PFSK-1 (cell line): ENCODE data around the gene TNIP2.

Experiments used
- FOXP2 ChIP-seq: optimal IDR thresholded peaks from 2 replicates; pipeline ENCODE3; 2011; ENCODE audit warnings: borderline replicate concordance, control low read depth, inconsistent platforms; ENCODE audit not compliant: insufficient read depth; ENCODE audit errors: extremely low read length, extremely low read depth
- POLR2AphosphoS5 ChIP-seq: IDR thresholded peaks from 2 replicates; pipeline ENCODE4 v1.6.1; 2012; ENCODE audit warnings: low read depth, mild to moderate bottlenecking, control low read depth, low read length, moderate library complexity
- SIN3A ChIP-seq: IDR thresholded peaks from 2 replicates; pipeline ENCODE4 v1.6.1; 2012; ENCODE audit warnings: mild to moderate bottlenecking, low read length, moderate library complexity, borderline replicate concordance; ENCODE audit not compliant: insufficient read depth
- TAF1 ChIP-seq: IDR thresholded peaks from 2 replicates; pipeline ENCODE4 v1.6.1; 2012; ENCODE audit warnings: low read length, control low read depth, borderline replicate concordance; ENCODE audit not compliant: insufficient read depth
- TF ChIP-seq, protein P1 (sequence below), 2 experiments: IDR thresholded peaks; 2 replicates each; pipeline versions ENCODE4 v1.6.1 to v1.8.0; 2011 to 2012; ENCODE audit warnings: low read depth in 2 of 2, low read length in 2 of 2, control low read depth in 1 of 2, inconsistent platforms in 1 of 2, mild to moderate bottlenecking in 1 of 2, moderate library complexity in 1 of 2; ENCODE audit not compliant: insufficient read depth in 1 of 2

Gene TNIP2

DNA sequence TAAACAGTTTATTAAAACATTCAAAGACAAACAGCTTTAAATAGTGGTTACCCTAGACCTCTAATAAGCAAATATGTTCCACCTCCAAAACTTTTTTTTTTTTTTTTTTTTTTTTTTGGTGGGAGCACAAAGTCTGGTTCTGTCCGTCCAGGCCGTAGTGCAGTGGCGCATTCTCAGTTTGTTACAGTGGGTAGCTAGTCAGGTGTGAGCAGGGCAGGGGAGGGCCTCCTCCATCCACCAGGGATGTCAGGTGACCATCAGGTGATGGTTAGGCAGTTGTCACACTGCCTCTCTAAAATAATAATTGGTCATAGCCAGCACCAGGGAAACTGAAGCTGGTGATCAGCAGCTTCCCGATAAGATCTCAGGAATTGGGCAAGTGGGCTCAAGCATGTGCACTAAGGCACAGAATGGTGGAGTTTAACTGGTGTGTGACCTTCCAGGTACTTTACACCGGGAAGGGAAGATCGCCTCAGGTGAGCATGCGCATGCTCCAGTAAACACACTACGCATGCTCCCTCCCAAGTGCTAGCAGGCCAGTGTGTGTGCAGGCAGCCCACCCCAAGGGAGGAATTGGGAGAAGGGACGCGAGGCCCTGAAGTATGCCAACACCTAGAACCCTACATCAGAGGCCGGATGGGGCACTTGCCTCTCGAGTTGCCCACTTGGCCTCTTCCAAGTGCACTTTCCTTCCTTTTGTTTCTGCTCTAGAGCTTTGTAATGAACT is 27.2 kb downstream of the TNIP2 start:
- TF ChIP-seq POLR2AphosphoS5: no peak
- TF ChIP-seq, protein P1, sequence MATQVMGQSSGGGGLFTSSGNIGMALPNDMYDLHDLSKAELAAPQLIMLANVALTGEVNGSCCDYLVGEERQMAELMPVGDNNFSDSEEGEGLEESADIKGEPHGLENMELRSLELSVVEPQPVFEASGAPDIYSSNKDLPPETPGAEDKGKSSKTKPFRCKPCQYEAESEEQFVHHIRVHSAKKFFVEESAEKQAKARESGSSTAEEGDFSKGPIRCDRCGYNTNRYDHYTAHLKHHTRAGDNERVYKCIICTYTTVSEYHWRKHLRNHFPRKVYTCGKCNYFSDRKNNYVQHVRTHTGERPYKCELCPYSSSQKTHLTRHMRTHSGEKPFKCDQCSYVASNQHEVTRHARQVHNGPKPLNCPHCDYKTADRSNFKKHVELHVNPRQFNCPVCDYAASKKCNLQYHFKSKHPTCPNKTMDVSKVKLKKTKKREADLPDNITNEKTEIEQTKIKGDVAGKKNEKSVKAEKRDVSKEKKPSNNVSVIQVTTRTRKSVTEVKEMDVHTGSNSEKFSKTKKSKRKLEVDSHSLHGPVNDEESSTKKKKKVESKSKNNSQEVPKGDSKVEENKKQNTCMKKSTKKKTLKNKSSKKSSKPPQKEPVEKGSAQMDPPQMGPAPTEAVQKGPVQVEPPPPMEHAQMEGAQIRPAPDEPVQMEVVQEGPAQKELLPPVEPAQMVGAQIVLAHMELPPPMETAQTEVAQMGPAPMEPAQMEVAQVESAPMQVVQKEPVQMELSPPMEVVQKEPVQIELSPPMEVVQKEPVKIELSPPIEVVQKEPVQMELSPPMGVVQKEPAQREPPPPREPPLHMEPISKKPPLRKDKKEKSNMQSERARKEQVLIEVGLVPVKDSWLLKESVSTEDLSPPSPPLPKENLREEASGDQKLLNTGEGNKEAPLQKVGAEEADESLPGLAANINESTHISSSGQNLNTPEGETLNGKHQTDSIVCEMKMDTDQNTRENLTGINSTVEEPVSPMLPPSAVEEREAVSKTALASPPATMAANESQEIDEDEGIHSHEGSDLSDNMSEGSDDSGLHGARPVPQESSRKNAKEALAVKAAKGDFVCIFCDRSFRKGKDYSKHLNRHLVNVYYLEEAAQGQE (IDR thresholded peaks at IDR 0.05; ENCODE audit: insufficient read depth in 1 of 2, low read depth in 2 of 2, low read length in 2 of 2): no peak
- no peak for TF ChIP-seq TAF1
- no peak for TF ChIP-seq FOXP2

DNA sequence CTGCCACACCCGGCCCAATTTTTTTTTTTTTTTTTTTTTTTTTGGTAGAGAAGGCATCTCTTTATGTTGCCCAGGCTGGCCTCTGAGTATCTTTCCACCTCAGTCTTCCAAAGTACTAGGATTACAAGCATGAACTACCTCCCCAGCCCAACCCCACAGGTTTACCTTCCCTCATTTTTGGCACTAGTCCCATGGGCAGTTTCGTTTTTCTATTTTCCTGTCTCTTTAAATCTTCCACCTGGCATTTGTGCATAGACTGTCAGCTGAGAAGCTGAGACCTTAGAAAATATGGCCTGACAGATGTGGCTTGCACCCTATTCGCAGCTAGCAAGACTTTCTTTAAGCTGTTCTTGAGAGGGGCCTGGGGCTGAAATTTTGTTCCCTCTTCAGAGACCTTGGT is 27.9 kb downstream of the TNIP2 start:
- no peak for TF ChIP-seq FOXP2
- no peak for TF ChIP-seq POLR2AphosphoS5
- TF ChIP-seq, protein P1 (IDR thresholded peaks at IDR 0.05; ENCODE audit: insufficient read depth in 1 of 2, low read depth in 2 of 2, low read length in 2 of 2): no peak
- TF ChIP-seq TAF1: no peak
- TF ChIP-seq SIN3A: no peak

DNA sequence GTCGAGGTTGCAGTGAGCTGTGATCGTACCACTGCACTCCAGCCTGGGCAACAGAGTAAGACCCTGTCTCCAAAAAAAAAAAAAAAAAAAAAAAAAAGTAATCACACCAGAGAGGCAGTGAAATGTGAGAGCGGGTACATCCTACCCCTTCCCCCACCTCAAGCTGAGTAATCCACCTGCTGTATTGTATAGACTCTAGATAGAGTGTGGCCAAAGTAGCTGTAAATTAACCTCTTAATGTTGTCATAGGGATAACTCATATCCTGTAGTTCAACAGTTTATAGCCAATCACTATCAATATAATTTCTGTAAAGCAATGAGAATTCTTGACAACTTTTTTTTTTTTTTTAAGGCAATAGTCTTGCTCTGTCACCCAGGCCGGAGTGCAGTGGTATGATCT is 30.8 kb downstream of the TNIP2 start:
- TF ChIP-seq POLR2AphosphoS5 (no peak), TAF1 (no peak), SIN3A (no peak), FOXP2 (no peak)
- TF ChIP-seq, protein P1 (IDR thresholded peaks at IDR 0.05; ENCODE audit: insufficient read depth in 1 of 2, low read depth in 2 of 2, low read length in 2 of 2): no peak

DNA sequence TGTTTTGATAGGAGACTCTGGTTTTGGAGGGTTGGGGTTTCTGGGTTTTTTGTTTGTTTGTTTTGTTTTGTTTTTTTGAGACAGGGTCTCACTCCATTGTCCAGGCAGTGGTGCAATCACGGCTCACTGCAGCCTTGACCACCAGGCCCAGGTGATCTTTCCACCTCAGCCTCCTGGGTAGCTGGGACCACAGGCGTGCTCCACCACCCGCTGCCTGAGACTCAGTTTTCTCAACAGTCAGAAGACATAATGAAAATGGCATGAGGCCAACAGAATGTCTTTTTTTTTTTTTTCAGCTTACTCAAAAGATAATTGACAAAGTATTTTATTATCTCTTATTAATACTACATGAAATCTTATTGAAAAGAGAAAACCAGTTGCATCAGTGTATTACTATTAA is 32.4 kb downstream of the TNIP2 start:
- TF ChIP-seq, protein P1 (IDR thresholded peaks at IDR 0.05; ENCODE audit: insufficient read depth in 1 of 2, low read depth in 2 of 2, low read length in 2 of 2): no peak
- TF ChIP-seq FOXP2: no peak
- TF ChIP-seq TAF1: no peak
- no peak for TF ChIP-seq POLR2AphosphoS5
- no peak for TF ChIP-seq SIN3A

DNA sequence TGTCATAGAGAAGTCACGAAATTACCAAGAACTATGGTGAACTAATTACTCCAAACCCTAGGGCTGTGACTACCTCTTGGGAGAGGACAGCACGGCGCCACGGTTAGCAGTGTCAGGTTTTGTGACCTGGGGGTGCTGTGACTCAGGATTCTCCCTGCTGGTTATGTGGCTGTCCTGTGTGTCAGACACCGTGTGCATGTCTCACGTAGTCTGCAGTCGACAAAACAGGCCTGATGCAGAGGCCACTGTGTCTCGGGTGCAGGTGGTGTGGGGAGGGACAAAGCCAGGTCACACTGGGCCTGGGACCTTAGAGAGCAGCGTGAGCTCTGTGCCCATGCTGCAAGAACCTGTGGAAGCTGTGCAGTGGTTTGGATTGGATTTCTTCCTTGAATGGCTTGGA is 34.1 kb downstream of the TNIP2 start:
- TF ChIP-seq POLR2AphosphoS5 (no peak), TAF1 (no peak), SIN3A (no peak), FOXP2 (no peak)
- TF ChIP-seq, protein P1 (IDR thresholded peaks at IDR 0.05; ENCODE audit: insufficient read depth in 1 of 2, low read depth in 2 of 2, low read length in 2 of 2): no peak
